Stomach (tissue), 4 donors: ENCODE measurements around the gene ACAP3.

Source experiments
- EP300 ChIP-seq: sonication (generic); formaldehyde crosslinking; IDR thresholded peaks from one replicate; pipeline ENCODE4 v1.6.1; 2017; ENCODE audit warnings: antibody characterized with exemption
- TF ChIP-seq, protein P1 (sequence below), 7 experiments: fragments of 450-650 bp in 4 of 7; fragments of 200-600 bp in 3 of 7; sonication (generic) in 3 of 7; IDR thresholded peaks; one replicate each; pipeline ENCODE4 v1.5.1; 2016 to 2019; ENCODE audit warnings: antibody characterized with exemption in 7 of 7, control low read depth in 2 of 7, mild to moderate bottlenecking in 1 of 7

DNA sequence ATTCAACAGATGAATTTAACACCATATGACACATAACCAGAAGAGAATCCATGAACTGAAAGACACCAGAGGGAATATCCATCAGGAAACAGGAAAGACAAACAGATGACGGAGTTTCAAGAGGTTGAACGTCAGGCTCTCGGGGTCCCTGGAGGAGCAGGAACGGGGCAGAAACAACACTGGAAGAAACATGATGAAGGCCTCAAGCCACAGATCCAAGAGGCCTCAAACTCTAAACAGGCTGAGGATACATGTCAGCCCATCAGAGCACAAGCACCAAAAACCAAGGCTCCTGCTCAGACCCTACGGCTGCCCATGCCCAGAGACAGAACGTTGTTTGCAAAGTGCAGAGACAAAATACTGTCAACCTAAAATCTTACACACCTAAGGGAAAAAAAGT is 9.7 kb upstream of the ACAP3 start:
- TF ChIP-seq, protein P1, sequence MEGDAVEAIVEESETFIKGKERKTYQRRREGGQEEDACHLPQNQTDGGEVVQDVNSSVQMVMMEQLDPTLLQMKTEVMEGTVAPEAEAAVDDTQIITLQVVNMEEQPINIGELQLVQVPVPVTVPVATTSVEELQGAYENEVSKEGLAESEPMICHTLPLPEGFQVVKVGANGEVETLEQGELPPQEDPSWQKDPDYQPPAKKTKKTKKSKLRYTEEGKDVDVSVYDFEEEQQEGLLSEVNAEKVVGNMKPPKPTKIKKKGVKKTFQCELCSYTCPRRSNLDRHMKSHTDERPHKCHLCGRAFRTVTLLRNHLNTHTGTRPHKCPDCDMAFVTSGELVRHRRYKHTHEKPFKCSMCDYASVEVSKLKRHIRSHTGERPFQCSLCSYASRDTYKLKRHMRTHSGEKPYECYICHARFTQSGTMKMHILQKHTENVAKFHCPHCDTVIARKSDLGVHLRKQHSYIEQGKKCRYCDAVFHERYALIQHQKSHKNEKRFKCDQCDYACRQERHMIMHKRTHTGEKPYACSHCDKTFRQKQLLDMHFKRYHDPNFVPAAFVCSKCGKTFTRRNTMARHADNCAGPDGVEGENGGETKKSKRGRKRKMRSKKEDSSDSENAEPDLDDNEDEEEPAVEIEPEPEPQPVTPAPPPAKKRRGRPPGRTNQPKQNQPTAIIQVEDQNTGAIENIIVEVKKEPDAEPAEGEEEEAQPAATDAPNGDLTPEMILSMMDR (IDR thresholded peaks at IDR 0.05) = no peak
- TF ChIP-seq EP300 = no peak
